SIG-M5 treated with dmso at 0.1 percent for 504 hours (cell line): ENCODE measurements around the gene DAGLA.
"Not testable (repeated sequence)": the region's sequence is repeated elsewhere in the genome, so short reads cannot be mapped to it uniquely, and the experiment has no call there.

Experiments
- DNase-seq: peaks from one replicate; lab custom pipeline; 2025; ENCODE audit not compliant: unreplicated experiment; lab: John Stamatoyannopoulos, UW

DAGLA gene, protein sequence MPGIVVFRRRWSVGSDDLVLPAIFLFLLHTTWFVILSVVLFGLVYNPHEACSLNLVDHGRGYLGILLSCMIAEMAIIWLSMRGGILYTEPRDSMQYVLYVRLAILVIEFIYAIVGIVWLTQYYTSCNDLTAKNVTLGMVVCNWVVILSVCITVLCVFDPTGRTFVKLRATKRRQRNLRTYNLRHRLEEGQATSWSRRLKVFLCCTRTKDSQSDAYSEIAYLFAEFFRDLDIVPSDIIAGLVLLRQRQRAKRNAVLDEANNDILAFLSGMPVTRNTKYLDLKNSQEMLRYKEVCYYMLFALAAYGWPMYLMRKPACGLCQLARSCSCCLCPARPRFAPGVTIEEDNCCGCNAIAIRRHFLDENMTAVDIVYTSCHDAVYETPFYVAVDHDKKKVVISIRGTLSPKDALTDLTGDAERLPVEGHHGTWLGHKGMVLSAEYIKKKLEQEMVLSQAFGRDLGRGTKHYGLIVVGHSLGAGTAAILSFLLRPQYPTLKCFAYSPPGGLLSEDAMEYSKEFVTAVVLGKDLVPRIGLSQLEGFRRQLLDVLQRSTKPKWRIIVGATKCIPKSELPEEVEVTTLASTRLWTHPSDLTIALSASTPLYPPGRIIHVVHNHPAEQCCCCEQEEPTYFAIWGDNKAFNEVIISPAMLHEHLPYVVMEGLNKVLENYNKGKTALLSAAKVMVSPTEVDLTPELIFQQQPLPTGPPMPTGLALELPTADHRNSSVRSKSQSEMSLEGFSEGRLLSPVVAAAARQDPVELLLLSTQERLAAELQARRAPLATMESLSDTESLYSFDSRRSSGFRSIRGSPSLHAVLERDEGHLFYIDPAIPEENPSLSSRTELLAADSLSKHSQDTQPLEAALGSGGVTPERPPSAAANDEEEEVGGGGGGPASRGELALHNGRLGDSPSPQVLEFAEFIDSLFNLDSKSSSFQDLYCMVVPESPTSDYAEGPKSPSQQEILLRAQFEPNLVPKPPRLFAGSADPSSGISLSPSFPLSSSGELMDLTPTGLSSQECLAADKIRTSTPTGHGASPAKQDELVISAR

GRCh38 chr11:61679893-61680621, at the start of gene DAGLA:
Gene DAGLA (plus strand): TSS chr11:61680391. CDS start chr11:61720156, 39,765 bp downstream.
- DNase-seq: peak; percentile 55

DNA sequence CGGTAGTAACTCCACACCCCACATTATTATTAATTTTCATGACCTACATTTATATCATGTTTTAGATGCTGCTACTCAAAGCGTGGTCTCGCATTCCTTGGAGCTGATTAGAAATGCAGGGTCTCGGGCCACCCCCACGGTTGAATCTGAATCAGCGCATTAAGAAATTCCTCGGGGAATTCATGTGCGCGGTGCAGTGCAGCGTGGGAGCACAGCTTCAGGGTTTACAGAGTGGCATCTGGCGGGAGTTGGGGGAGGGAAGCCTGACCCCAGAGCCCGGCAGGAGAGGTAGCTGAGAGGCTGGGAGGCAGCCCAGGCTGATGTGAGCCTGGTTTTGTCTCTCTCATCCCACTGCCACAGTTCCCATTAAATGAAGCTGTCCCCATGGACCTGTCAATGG, 48.1 kb upstream of the DAGLA start:
- no peak for DNase-seq

DNA sequence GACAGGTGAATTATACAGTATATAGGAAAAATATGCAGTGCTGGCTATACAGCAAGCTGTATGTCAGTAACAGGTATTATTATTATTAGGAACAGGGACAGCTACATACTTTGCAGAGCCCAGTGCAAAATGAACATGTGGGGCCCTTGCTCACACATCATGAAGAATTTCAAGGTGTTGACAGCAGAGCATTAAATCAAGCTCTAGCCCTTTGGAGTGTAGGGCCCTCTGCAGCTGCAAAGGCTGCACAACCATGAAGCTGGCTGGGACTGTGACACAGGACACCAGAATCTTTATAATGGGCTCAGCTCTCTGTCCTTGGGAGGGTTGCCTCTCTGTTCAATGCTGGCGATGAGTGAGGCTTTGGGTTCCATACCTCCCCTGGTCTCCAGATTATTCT, 44.9 kb upstream of the DAGLA start:
- no peak for DNase-seq

DNA sequence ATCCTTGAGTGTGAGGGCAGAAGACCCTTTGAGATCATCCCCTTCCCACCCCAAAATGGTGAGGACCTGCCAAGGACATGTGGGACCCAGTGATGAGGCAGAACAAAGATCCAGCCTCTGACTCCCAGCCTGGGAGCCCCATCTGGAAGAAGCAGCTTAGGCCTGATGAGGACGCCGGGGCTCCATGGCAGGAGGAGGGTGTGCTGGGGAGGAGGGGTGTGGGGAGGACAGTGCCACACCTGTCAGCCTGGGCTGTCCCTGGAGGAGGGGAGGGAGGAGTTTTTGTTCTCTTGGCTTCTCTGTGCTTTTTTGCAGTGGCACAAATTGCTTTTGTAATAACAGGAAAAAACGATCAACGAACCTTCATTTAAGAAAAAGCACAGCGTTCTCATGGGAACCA, 44.4 kb upstream of the DAGLA start:
- no peak for DNase-seq

DNA sequence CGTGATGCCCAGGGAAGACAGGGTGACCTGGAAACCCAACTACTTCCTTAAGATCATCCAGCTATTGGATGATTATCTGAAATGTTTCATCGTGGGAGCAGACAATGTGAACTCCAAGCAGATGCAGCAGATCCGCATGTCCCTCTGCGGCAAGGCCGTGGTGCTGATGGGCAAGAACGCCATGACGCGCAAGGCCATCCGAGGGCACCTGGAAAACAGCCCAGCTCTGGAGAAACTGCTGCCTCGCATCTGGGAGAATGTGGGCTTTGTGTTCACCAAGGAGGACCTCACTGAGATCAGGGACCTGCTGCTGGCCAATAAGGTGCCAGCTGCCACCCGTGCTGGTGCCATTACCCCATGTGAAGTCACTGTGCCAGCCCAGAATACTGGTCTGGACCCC, 43.5 kb upstream of the DAGLA start:
- DNase-seq: no peak

DNA sequence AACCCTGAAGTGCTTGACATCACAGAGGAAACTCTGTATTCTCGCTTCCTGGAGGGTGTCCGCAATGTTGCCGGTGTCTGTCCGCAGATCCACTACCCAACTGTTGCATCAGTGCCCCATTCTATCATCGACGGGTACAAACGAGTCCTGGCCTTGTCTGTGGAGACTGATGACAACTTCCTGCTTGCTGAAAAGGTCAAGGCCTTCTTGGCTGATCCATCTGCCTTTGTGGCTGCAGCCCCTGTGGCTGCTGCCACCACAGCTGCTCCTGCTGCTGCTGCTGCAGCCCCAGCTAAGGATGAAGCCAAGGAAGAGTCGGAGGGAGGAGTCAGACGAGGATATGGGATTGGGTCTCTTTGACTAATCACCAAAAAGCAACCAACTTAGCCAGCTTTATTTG, 42.9 kb upstream of the DAGLA start:
- no peak for DNase-seq

DNA sequence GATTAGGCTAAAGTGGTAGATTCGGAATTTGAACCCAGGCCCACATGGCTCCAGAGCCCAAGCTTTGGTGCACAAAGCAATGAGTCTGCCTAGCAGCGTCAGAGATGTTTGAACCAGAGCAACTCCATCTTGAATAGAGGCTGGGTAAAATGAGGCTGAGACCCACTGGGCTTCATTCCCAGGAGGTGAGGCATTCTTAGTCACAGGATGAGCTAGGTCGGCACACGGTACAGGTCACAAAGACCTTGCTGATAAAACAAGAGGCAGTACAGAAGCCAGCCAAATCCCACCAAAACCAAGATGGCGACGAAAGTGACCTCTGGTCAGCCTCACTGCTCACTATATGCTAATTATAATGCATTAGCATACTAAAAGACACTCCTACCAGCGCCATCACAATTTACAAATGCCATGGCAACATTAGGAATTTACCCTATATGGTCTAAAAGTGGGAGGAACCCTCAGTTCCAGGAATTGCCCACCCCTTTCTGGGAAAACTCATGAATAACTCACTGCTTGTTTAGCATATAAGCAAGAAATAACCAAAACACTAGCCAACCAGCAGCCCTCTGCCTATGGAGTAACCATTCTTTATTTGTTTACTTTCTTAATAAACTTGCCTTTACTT, 40.3 kb upstream of the DAGLA start:
- DNase-seq: no peak

DNA sequence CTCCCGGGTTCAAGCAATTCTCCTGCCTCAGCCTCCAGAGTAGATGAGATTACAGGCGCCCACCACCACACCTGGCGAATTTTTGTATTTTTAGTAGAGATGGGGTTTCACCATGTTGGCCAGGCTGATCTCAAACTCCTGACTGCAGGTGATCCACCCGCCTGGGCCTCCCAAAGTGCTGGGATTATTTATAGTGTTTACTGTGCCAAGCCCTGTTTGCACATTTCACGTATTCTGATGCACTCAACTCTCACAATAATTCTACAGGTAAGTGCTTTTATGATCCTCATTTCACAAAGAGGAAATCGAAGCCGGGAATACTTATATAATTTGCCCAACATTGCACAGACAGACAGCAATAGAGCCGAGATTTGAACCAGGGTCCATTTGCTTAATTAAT, 38.0 kb upstream of the DAGLA start:
- DNase-seq: no peak

- DNase-seq: peak; percentile 25
Observed at GRCh38 chr11:61645179-61645868, 34.9 kb upstream of the DAGLA start.

DNA sequence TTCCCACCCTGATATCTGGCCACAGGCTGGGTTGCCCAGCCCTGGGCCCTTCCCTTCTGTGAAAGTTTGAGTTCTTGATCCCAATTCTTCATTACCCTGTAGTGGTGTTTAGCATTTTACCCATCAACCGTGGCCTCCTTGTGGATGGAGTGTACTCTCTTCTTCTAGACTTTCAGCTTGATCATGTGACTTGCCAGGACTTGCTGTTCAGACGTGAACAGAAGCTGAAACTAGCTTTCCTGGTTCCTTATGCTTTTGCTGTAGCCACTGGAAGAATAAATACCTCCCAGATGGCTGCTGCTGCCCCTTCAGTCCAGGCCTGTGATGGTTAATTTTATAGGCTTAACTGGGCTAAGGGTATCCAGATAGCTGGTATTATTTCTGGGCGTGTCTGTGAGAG, 32.7 kb upstream of the DAGLA start:
- DNase-seq: no peak

GRCh38 chr11:61650781-61651571, 29.2 kb upstream of the DAGLA start:
- no peak for DNase-seq

GRCh38 chr11:61652135-61652534, 28.1 kb upstream of the DAGLA start:
- DNase-seq: no peak

DNA sequence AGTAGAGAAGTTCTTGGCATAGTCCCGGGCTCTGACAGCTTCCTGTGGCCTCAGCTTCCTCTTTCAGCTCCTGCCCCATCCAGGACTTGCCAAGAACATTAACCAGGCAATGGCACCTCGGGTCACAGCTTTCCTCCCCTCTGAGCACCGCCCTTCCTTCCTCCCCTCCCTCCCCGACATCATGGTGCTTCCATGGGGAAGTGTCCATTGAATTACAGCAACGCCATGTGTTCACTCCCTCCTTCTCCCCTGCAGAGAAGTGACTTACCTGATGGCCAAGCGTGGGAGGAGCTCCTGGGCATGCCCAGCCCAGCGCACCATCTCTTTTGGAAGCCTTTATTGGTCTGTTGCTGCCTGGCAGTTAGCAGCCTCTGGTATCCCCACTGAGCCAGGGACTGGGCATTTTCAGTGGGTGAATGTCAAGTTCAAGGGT, 25.8 kb upstream of the DAGLA start:
- peak; percentile 58 for DNase-seq

- not testable (repeated sequence) for DNase-seq
Observed at GRCh38 chr11:61655266-61656159, 24.7 kb upstream of the DAGLA start.

- no peak for DNase-seq
Observed at GRCh38 chr11:61656347-61657077, 23.7 kb upstream of the DAGLA start.

DNA sequence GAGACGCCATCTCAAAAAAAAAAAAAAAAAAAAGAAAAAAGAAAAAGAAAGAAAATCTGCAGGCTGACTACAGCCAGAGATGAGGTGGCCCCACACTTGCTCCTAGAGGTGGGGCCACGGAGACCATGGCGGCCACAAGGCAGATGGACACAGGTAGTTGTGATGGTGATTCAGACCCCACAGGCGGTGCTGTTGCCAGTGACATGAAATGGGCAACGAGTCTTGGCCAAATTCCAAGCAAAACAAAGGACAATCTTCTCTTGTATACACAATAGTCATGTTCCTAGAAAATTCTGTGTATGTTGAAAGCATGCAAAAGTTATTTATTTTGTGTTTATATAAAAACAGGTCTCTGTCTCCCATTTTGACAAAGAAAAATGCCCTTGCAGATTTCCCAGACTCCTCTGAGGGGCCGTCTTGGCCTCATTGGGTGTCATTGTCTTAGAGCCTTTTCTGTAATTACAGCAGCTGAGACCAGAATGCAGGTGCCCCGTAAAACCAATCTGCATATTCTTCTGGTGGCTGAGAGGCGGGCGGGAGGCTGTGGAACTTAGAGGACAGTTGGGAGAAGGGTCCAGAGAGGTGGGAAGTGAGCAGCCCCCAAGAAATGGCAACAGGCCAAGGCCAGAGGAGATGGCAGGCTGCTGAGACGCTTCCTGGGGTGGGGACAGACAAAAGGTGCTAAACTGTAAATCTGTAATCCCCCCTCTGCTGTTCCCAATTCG, 22.5 kb upstream of the DAGLA start:
- no peak for DNase-seq
